ENCODE measurements around the gene GOLPH3L. TPM values are rescaled to one million over a fixed set of nuclear protein-coding genes. Genes with fewer than 3 reads are reported as not detected.

Gene GOLPH3L
- total RNA-seq, 4 donors from 2014 or later = 16.2 to 23.9 (median 21.6) TPM

GRCh38 chr1:150596976-150597375 is 100.0 kb downstream of the GOLPH3L start:
- no peaks in the 10 kb centered on the region for H3K9me3 ChIP-seq
- TF ChIP-seq POLR2AphosphoS5 (IDR thresholded peaks at IDR 0.05) (no peak), EP300 (IDR thresholded peaks at IDR 0.05) (no peak), POLR2A (IDR thresholded peaks at IDR 0.05; ENCODE audit: low read depth) (no peak), CTCF (IDR thresholded peaks at IDR 0.05) (no peak)
- no peak overlapping the region for H3K4me3 ChIP-seq
- intact Hi-C loops (cut with DNase I) = no loop called here
- no peak overlapping the region for H3K27ac ChIP-seq (replicated peaks in 1 of 4)
- 77% methylated on average over 3 of the region's 3 CpGs for WGBS
- no peaks in the 10 kb centered on the region for H3K4me1 ChIP-seq
- no peaks in the 10 kb centered on the region for H3K27me3 ChIP-seq
- no peak for DNase-seq (ENCODE audit: extremely low spot score)
- peaks cover 6 to 22% (median 11%) of the 10 kb centered on the region in 4 donors for H3K36me3 ChIP-seq

Small RNAs within 50 kb of the gene (small RNA-seq; reads per million reads assigned to genes)
- gene RF00015 (0 reads per million in 3 donors), gene RF00561 (0 reads per million in 3 donors), gene RNU6-1042P (0 reads per million in 3 donors)

Other genes starting within 250 kb of the GOLPH3L start
- gene TARS2, start 209.7 kb downstream of the GOLPH3L start, total RNA-seq = 10 to 100 TPM in 3 of 4 donors, 1 to 10 TPM in 1; 5.8 to 19.4 (median 12.8) TPM
- gene ECM1, start 189.0 kb downstream of the GOLPH3L start, total RNA-seq = 10 to 100 TPM; 17.4 to 32.9 (median 18.6) TPM
- not detected for gene FALEC, start 181.4 kb downstream of the GOLPH3L start, total RNA-seq
- gene ADAMTSL4, start 147.7 kb downstream of the GOLPH3L start, total RNA-seq = 10 to 100 TPM; 33.6 to 86.1 (median 48.2) TPM
- gene MCL1, start 117.5 kb downstream of the GOLPH3L start, total RNA-seq = 100 to 1,000 TPM; 192 to 460 (median 255) TPM
- gene ENSA, start 67.5 kb downstream of the GOLPH3L start, total RNA-seq = 100 to 1,000 TPM; 110 to 212 (median 141) TPM
- gene HORMAD1, start 23.7 kb upstream of the GOLPH3L start, total RNA-seq = under 1 TPM in 2 of 4 donors, not detected in 2; 0.33 to 0.58 TPM
- gene CTSS, start 68.6 kb upstream of the GOLPH3L start, total RNA-seq = 10 to 100 TPM; 20.2 to 82.7 (median 45.2) TPM
- gene CTSK, start 111.1 kb upstream of the GOLPH3L start, total RNA-seq = 10 to 100 TPM; 29.5 to 49.3 (median 32.7) TPM
- 10 to 100 TPM; 39.5 to 44.5 (median 42.1) TPM for gene ARNT, start 179.4 kb upstream of the GOLPH3L start, total RNA-seq
- gene CTXND2, start 190.0 kb upstream of the GOLPH3L start, total RNA-seq = not detected
- gene SETDB1, start 229.2 kb upstream of the GOLPH3L start, total RNA-seq = 10 to 100 TPM; 24.9 to 30.2 (median 27.7) TPM